ENCODE data around the gene KPNA6.

DNA sequence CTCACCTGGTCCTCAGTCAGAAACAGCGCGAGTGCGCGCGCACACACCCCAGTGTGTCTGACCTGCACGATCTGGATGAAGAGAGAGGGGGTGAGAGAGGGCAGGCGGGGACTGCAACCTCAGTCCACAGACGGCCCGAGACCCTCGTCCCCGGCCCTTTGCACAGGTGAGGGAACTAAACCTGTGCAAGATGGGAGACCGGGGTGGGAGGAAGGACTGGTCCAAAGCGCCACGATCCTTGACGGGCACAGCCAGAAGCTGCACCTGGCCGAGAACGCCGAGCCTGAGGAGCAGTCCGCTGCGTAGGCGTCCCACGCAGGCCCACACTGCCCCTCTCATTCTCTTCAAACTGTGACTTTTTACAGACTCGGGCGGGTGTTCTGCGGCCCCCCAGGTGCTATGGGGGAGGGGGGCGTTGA, 97.1 kb downstream of the KPNA6 start:
- TF ChIP-seq, protein P1, sequence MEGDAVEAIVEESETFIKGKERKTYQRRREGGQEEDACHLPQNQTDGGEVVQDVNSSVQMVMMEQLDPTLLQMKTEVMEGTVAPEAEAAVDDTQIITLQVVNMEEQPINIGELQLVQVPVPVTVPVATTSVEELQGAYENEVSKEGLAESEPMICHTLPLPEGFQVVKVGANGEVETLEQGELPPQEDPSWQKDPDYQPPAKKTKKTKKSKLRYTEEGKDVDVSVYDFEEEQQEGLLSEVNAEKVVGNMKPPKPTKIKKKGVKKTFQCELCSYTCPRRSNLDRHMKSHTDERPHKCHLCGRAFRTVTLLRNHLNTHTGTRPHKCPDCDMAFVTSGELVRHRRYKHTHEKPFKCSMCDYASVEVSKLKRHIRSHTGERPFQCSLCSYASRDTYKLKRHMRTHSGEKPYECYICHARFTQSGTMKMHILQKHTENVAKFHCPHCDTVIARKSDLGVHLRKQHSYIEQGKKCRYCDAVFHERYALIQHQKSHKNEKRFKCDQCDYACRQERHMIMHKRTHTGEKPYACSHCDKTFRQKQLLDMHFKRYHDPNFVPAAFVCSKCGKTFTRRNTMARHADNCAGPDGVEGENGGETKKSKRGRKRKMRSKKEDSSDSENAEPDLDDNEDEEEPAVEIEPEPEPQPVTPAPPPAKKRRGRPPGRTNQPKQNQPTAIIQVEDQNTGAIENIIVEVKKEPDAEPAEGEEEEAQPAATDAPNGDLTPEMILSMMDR (IDR thresholded peaks at IDR 0.05; ENCODE audit: borderline replicate concordance, extremely low read depth, low read length, poor library complexity, severe bottlenecking) = no peak
- no peak for TF ChIP-seq EZH2 (IDR thresholded peaks at IDR 0.05; ENCODE audit: borderline replicate concordance, low read depth, low read length, severe bottlenecking)
